Left ventricle myocardium inferior (tissue), 1 donor: ENCODE data around the gene KIAA2012. TPM values are rescaled to one million over a fixed set of nuclear protein-coding genes. Genes with fewer than 3 reads are reported as not detected.

ENCODE experiments used
- DNase-seq: peaks from one replicate; pipeline ENCODE4 v3.0.0-alpha.2; 2020
- H3K27ac ChIP-seq: fragments of 200-600 bp; replicated peaks from 2 replicates; pipeline ENCODE4 v1.8.0; 2021
- H3K27me3 ChIP-seq: fragments of 200-600 bp; 2 replicates; pipeline ENCODE4 v1.8.0; 2021; ENCODE audit warnings: low read depth
- H3K36me3 ChIP-seq: fragments of 200-600 bp; 2 replicates; pipeline ENCODE4 v1.8.0; 2021
- H3K4me1 ChIP-seq: fragments of 200-600 bp; 2 replicates; pipeline ENCODE4 v1.8.0; 2021
- H3K4me3 ChIP-seq: fragments of 200-600 bp; 2 replicates; pipeline ENCODE4 v1.8.0; 2021; ENCODE audit warnings: mild to moderate bottlenecking, moderate library complexity
- H3K9me3 ChIP-seq: fragments of 200-600 bp; replicated peaks from 2 replicates; pipeline ENCODE4 v1.8.0; 2021
- CTCF ChIP-seq: fragments of 200-600 bp; IDR thresholded peaks from 2 replicates; pipeline ENCODE4 v1.8.0; 2021; ENCODE audit warnings: antibody characterized with exemption, mild to moderate bottlenecking, borderline replicate concordance
- intact Hi-C: fragments of 100-400 bp; cut with micrococcal nuclease; formaldehyde crosslinking; loops from one replicate; pipeline ENCODE4 v1.11.0; 2022
- total RNA-seq: library from RNA; stranded (reverse); fragmentation: NEBNext Ultra II Directional; extraction: Animal tissue kit (Norgen Biotek cat#: 25700); gene quantifications from one replicate; pipeline ENCODE4 v1.2.1, GENCODE V29; 2021
- donor health status: DM: no; HTN: yes; CAD: no; lungs with severe emphysema.

KIAA2012 gene
- total RNA-seq, 1 donor from 2014 or later, result not detected

DNA sequence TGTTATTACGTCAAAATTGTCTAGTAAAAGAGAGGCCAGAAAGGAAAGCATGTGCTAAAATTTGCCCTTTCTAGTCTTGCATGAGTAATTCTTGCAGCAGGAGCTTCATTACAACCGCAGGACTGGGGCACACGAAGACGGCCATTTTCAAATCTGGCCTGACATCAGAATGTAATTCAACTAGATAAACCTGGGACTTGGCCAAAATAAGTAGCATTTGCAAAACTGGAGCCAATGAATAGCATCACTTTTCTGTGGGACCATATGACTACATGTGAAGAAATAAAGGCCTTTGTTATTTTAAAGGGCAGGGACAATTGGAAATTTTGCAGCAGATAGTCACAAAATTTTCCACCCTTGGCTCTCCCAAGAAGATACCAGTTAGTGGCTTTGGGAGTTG, 42.4 kb upstream of the KIAA2012 start:
- Histone ChIP-seq H3K27ac (peak overlapping the region; percentile 17), H3K4me3 (no peak overlapping the region), H3K9me3 (no peaks in the 10 kb centered on the region), H3K4me1 (peaks cover 44% of the 10 kb centered on the region), H3K27me3 (peaks cover 31% of the 10 kb centered on the region), H3K36me3 (no peaks in the 10 kb centered on the region)
- intact Hi-C loops, result no loop called here
- no peak for TF ChIP-seq CTCF
- no peak for DNase-seq

- intact Hi-C loops, result no loop called here
- Histone ChIP-seq H3K4me3 (peak overlapping the region; percentile 87), H3K4me1 (peaks cover 50% of the 10 kb centered on the region)
These were observed 41.7 kb upstream of the KIAA2012 start for GRCh38 chr2:202031246-202031951.

DNA sequence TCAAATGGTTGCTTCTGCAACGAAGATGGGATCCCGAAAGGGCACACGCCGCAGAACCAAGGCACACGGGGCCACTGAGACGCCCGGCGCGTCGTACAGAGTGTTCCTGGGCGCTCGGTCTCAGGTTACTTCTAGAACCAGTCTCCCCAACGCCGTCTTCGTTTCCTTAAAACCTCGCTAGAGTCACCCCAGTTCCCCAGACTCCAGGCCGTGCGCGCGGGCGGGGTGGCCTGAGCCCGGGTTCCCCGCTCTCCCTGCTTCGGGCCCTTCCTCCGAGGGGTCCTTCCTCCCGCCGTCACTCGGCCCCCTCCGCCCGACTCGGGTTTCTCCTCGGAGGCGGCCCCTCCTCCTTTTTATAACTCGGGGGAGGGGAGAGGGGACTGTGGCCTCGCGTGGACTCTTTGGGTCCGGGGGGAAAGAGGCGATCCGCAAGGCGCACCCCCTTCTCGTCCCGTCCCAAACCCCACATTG, 40.2 kb upstream of the KIAA2012 start:
- Histone ChIP-seq H3K4me1 (peaks cover 58% of the 10 kb centered on the region), H3K4me3 (peak overlapping the region; percentile 87), H3K27ac (peak overlapping the region; percentile 98), H3K9me3 (no peaks in the 10 kb centered on the region), H3K27me3 (peaks cover 47% of the 10 kb centered on the region), H3K36me3 (no peaks in the 10 kb centered on the region)
- peak; percentile 54 for DNase-seq
- intact Hi-C loops, result no loop called here
- no peak for TF ChIP-seq CTCF

More at GRCh38 chr2:202031246-202031951, 41.7 kb upstream of the KIAA2012 start:
- no peak for TF ChIP-seq CTCF
- H3K27ac ChIP-seq, result peak overlapping the region; percentile 98
- no peaks in the 10 kb centered on the region for H3K36me3 ChIP-seq
- H3K9me3 ChIP-seq, result no peaks in the 10 kb centered on the region
- peaks cover 34% of the 10 kb centered on the region for H3K27me3 ChIP-seq
- no peak for DNase-seq

- Histone ChIP-seq H3K4me1 (peaks cover 63% of the 10 kb centered on the region), H3K4me3 (peak within 1 kb of the TSS; percentile 87), H3K36me3 (no peaks in the 10 kb centered on the region), H3K27ac (peak within 1 kb of the TSS; percentile 98), H3K27me3 (peaks cover 49% of the 10 kb centered on the region), H3K9me3 (no peaks in the 10 kb centered on the region)
- intact Hi-C loops, result no loop called here
- peak; percentile 94 for DNase-seq
- TF ChIP-seq CTCF, result peak; percentile 24
These were observed 39.5 kb upstream of the KIAA2012 start, which contains the start of gene FZD7 for GRCh38 chr2:202033317-202034248. TSS of gene FZD7 (plus strand) at chr2:202033855. CDS start at chr2:202034648, 793 bp downstream.

GRCh38 chr2:202034249-202035088, 38.6 kb upstream of the KIAA2012 start:
- peaks cover 57% of the 10 kb centered on the region for H3K27me3 ChIP-seq
- peak; percentile 28 for DNase-seq
- intact Hi-C loops, result no loop called here
- TF ChIP-seq CTCF, result no peak
- H3K27ac ChIP-seq, result peak overlapping the region; percentile 98
- H3K9me3 ChIP-seq, result no peaks in the 10 kb centered on the region
- H3K4me1 ChIP-seq, result peaks cover 69% of the 10 kb centered on the region
- peak overlapping the region; percentile 87 for H3K4me3 ChIP-seq
- no peaks in the 10 kb centered on the region for H3K36me3 ChIP-seq
